ENCODE measurements around the gene DNAH6. TPM values are rescaled to one million over a fixed set of nuclear protein-coding genes. Genes with fewer than 3 reads are reported as not detected.

Gene DNAH6
- total RNA-seq, 1 donor from 2014 or later: not detected

DNA sequence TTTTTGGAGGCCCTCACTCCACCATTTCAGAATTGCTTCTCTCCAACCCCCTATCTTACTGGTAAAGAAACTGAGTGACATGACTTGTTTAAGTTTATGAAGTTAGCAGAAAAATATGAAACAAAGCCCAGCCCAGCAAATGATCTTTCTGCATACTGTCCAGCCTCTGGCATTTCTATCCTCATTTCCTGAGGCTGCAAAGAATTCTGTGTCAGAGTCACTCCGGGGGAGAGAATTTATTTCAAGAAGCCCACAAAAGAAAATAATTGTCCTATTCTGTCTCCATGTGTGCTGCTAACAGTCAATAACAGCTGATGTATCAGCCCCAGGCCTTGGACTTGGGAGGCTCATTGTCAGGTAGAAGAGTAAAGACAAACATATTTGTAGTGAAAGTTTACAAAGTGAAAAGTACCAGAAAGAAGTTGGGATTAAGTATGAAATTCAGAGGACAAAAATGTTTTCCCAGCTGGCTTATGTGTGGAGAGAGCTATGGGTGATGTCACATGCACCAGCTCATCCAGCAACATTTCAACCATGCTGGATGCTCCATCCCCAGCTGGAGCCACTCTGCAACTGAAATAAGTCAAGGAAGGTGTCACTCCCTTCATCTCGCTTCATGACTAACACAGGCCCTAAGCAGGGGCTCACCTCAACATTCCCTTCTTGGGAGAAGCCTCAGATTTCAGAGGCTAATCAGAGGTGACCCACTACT, 322.3 kb downstream of the DNAH6 start:
- Mint-ChIP-seq H3K27me3 (ENCODE audit: unreplicated experiment) (peaks cover 7% of the 10 kb centered on the region), H3K27ac (ENCODE audit: unreplicated experiment) (peak overlapping the region; percentile 60), H3K4me3 (ENCODE audit: unreplicated experiment) (no peak overlapping the region), H3K9me3 (ENCODE audit: unreplicated experiment) (peaks cover 5% of the 10 kb centered on the region), H3K4me1 (ENCODE audit: unreplicated experiment) (peaks cover 25% of the 10 kb centered on the region), H3K36me3 (ENCODE audit: unreplicated experiment) (no peaks in the 10 kb centered on the region)
- DNase-seq (ENCODE audit: extremely low spot score, unreplicated experiment): no peak
- TF ChIP-seq, protein P1, sequence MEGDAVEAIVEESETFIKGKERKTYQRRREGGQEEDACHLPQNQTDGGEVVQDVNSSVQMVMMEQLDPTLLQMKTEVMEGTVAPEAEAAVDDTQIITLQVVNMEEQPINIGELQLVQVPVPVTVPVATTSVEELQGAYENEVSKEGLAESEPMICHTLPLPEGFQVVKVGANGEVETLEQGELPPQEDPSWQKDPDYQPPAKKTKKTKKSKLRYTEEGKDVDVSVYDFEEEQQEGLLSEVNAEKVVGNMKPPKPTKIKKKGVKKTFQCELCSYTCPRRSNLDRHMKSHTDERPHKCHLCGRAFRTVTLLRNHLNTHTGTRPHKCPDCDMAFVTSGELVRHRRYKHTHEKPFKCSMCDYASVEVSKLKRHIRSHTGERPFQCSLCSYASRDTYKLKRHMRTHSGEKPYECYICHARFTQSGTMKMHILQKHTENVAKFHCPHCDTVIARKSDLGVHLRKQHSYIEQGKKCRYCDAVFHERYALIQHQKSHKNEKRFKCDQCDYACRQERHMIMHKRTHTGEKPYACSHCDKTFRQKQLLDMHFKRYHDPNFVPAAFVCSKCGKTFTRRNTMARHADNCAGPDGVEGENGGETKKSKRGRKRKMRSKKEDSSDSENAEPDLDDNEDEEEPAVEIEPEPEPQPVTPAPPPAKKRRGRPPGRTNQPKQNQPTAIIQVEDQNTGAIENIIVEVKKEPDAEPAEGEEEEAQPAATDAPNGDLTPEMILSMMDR (IDR thresholded peaks at IDR 0.05): no peak

DNA sequence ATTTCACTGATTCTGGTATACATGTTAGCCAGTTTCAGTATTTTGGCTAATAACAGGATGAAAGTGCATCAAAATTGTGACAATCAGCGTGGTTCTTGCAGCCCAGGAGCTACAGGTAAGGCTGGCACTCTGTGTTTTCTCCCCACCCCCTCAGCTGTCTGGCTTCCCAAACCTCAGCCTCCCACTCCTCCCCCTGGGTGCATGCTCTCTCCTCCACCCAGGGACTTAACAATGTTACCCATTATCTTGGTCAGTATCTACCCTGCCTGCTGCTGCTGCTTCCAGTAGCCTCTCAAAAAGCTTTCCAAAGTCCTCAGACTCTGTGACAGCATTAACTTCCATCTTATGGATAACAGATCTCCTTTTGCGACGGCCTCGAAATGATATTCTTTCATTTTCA, 323.6 kb downstream of the DNAH6 start:
- DNase-seq (ENCODE audit: extremely low spot score, unreplicated experiment): no peak
- Mint-ChIP-seq H3K4me3 (ENCODE audit: unreplicated experiment) (no peak overlapping the region), H3K4me1 (ENCODE audit: unreplicated experiment) (peaks cover 25% of the 10 kb centered on the region), H3K9me3 (ENCODE audit: unreplicated experiment) (peaks cover 5% of the 10 kb centered on the region), H3K27ac (ENCODE audit: unreplicated experiment) (no peak overlapping the region), H3K36me3 (ENCODE audit: unreplicated experiment) (no peaks in the 10 kb centered on the region), H3K27me3 (ENCODE audit: unreplicated experiment) (peaks cover 7% of the 10 kb centered on the region)
- TF ChIP-seq, protein P1 (IDR thresholded peaks at IDR 0.05): no peak

DNA sequence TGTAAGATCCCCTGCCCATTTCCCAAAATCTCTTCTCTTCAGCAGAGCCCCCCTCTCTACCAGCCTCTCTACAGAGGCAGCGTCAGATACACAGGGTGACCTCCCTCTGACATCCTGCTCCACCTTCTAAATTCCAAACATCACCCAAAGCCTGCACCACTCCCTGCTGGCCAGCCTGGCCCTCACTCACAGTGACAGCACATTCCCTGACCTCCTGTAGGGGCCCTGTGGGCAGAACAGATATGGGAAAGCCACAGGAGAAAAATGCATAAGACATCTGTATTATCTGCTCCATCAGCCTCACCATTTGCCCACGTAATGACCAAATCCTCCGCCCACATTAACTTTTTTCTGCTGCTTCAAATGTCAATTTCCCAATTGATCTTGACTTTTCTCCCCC, 324.0 kb downstream of the DNAH6 start:
- Mint-ChIP-seq H3K4me3 (ENCODE audit: unreplicated experiment) (no peak overlapping the region), H3K36me3 (ENCODE audit: unreplicated experiment) (no peaks in the 10 kb centered on the region), H3K4me1 (ENCODE audit: unreplicated experiment) (peaks cover 25% of the 10 kb centered on the region), H3K9me3 (ENCODE audit: unreplicated experiment) (peaks cover 5% of the 10 kb centered on the region), H3K27ac (ENCODE audit: unreplicated experiment) (no peak overlapping the region), H3K27me3 (ENCODE audit: unreplicated experiment) (peaks cover 6% of the 10 kb centered on the region)
- DNase-seq (ENCODE audit: extremely low spot score, unreplicated experiment): no peak
- TF ChIP-seq, protein P1 (IDR thresholded peaks at IDR 0.05): no peak

DNA sequence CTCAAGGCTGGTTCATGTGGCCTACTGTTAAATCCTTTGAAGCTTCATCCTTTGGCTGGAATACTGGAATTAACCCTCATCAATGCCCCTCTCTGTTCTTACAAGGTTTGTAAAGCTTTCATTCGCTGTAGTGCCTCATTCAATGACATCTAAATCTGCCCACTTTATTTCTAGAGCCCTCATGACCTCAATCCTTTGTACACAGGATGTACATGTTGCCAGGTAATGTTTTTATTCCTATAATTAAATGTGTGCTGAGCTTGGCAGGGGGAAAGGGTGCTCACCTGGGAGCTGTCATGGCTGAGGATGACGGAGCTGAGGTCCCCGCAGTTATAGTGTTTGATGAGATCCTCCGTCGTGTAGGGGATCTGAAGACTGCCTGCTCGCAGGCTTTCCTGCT, 325.3 kb downstream of the DNAH6 start:
- Mint-ChIP-seq H3K4me3 (ENCODE audit: unreplicated experiment) (no peak overlapping the region), H3K27me3 (ENCODE audit: unreplicated experiment) (peaks cover 11% of the 10 kb centered on the region), H3K36me3 (ENCODE audit: unreplicated experiment) (no peaks in the 10 kb centered on the region), H3K27ac (ENCODE audit: unreplicated experiment) (no peak overlapping the region), H3K9me3 (ENCODE audit: unreplicated experiment) (peaks cover 1% of the 10 kb centered on the region), H3K4me1 (ENCODE audit: unreplicated experiment) (peaks cover 25% of the 10 kb centered on the region)
- DNase-seq (ENCODE audit: extremely low spot score, unreplicated experiment): no peak
- TF ChIP-seq, protein P1 (IDR thresholded peaks at IDR 0.05): no peak

DNA sequence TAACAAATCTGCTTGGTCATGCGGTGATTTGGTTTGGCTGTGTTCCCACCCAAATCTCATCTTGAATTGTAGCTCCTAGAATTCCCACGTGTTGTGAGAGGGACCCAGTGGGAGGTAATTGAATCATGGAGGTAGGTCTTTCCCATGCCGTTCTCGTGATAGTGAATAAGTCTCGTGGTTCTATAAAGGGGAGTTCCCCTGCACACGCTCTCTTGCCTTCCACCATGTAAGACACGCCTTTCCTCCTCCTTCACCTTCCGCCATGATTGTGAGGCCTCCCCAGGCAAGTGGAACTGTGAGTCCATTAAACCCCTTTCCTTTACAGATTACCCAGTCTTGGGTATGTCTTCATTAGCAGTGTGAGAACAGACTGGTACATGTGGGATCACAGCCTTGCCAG, 327.8 kb downstream of the DNAH6 start:
- TF ChIP-seq, protein P1 (IDR thresholded peaks at IDR 0.05): no peak
- Mint-ChIP-seq H3K27ac (ENCODE audit: unreplicated experiment) (no peak overlapping the region), H3K9me3 (ENCODE audit: unreplicated experiment) (no peaks in the 10 kb centered on the region), H3K27me3 (ENCODE audit: unreplicated experiment) (peaks cover 20% of the 10 kb centered on the region), H3K36me3 (ENCODE audit: unreplicated experiment) (no peaks in the 10 kb centered on the region), H3K4me3 (ENCODE audit: unreplicated experiment) (no peak overlapping the region), H3K4me1 (ENCODE audit: unreplicated experiment) (peaks cover 15% of the 10 kb centered on the region)
- no peak for DNase-seq (ENCODE audit: extremely low spot score, unreplicated experiment)
